Vagina (tissue), 2 donors: ENCODE results near the gene MACROD2.

Experiments
- CTCF ChIP-seq, 3 experiments: fragments of 450-650 bp in 2 of 3; fragments of 200-600 bp in 1 of 3; sonication (generic) in 1 of 3; IDR thresholded peaks; one replicate each; pipeline ENCODE4 v1.5.1; 2017 to 2019; ENCODE audit warnings: antibody characterized with exemption in 3 of 3, mild to moderate bottlenecking in 2 of 3, moderate library complexity in 2 of 3
- POLR2A ChIP-seq, 2 donors: fragments of 450-650 bp; IDR thresholded peaks; one replicate each; pipeline ENCODE4 v1.6.1; 2017; ENCODE audit warnings: antibody characterized with exemption in 2 of 2, mild to moderate bottlenecking in 2 of 2, moderate library complexity in 2 of 2
- POLR2AphosphoS5 ChIP-seq, 2 donors: sonication (generic); formaldehyde crosslinking; IDR thresholded peaks; one replicate each; pipeline ENCODE4 v1.9.0; 2017; ENCODE audit warnings: antibody characterized with exemption in 2 of 2, mild to moderate bottlenecking in 2 of 2, low read depth in 1 of 2; ENCODE audit not compliant: insufficient read depth in 1 of 2

GRCh38 chr20:14234666-14235295 is 239.5 kb downstream of the MACROD2 start:
- TF ChIP-seq CTCF (IDR thresholded peaks at IDR 0.05) (no peak), POLR2A (IDR thresholded peaks at IDR 0.05) (no peak), POLR2AphosphoS5 (IDR thresholded peaks at IDR 0.05; ENCODE audit: insufficient read depth in 1 of 2, low read depth in 1 of 2) (no peak)
